GM12878 (cell line): ENCODE results near the gene PPP1R10.

Experiments
- BCL11A ChIP-seq: IDR thresholded peaks from 2 replicates; pipeline ENCODE4 v1.6.1; 2011; ENCODE audit warnings: low read depth, low read length
- BCLAF1 ChIP-seq: fragments of 450-650 bp; IDR thresholded peaks from 2 replicates; pipeline ENCODE4 v1.6.1; 2017; ENCODE audit warnings: antibody characterized with exemption, mild to moderate bottlenecking, moderate library complexity
- CEBPZ ChIP-seq: fragments of 150-350 bp; IDR thresholded peaks from 2 replicates; pipeline ENCODE4 v1.6.1; 2016; ENCODE audit warnings: low read depth, low read length
- CTCF ChIP-seq, 3 experiments: IDR thresholded peaks in 2 of 3; conservative IDR thresholded peaks in 1 of 3; 2 replicates each; pipeline ENCODE4 v1.5.1; 2011; ENCODE audit warnings: low read depth in 3 of 3, low read length in 3 of 3, mild to moderate bottlenecking in 3 of 3, control low read depth in 2 of 3, moderate library complexity in 2 of 3, inconsistent platforms in 1 of 3, mixed read lengths in 1 of 3; ENCODE audit not compliant: control insufficient read depth in 2 of 3, insufficient read depth in 1 of 3; ENCODE audit errors: extremely low read depth in 1 of 3
- ESRRA ChIP-seq: IDR thresholded peaks from 2 replicates; pipeline ENCODE4 v1.6.1; 2012; ENCODE audit warnings: mild to moderate bottlenecking, low read length, improper control_type of control experiment
- FOXM1 ChIP-seq: IDR thresholded peaks from 2 replicates; pipeline ENCODE4 v1.6.1; 2012; ENCODE audit warnings: low read depth, mild to moderate bottlenecking, inconsistent platforms, low read length, moderate library complexity
- KDM1A ChIP-seq: fragments of 200-600 bp; sonication (generic); IDR thresholded peaks from 2 replicates; pipeline ENCODE4 v1.6.1; 2016; ENCODE audit warnings: borderline replicate concordance
- POLR2A ChIP-seq: IDR thresholded peaks from 2 replicates; pipeline ENCODE4 v1.6.1; 2011; ENCODE audit warnings: low read depth, mild to moderate bottlenecking, low read length
- STAT1 ChIP-seq: fragments of 450-650 bp; conservative IDR thresholded peaks from 2 replicates; pipeline ENCODE4 v1.6.1; 2014; ENCODE audit warnings: antibody characterized with exemption, mild to moderate bottlenecking
- STAT3 ChIP-seq: IDR thresholded peaks from 2 replicates; pipeline ENCODE4 v1.6.1; 2011; ENCODE audit warnings: low read depth, low read length, improper control_type of control experiment
- SUPT20H ChIP-seq: IDR thresholded peaks from 2 replicates; pipeline ENCODE4 v1.6.1; 2011; ENCODE audit warnings: low read depth, mild to moderate bottlenecking, low read length, moderate library complexity, borderline replicate concordance; ENCODE audit not compliant: control insufficient read depth
- YY1 ChIP-seq: IDR thresholded peaks from 2 replicates; pipeline ENCODE4 v1.6.1; 2011; ENCODE audit warnings: low read depth, mild to moderate bottlenecking, low read length
- ZBTB11 ChIP-seq: fragments of 450-650 bp; formaldehyde crosslinking; IDR thresholded peaks from 2 replicates; pipeline ENCODE4 v1.5.0; 2022; ENCODE audit warnings: mild to moderate bottlenecking, missing genetic modification characterization
- ZNF274 ChIP-seq: IDR thresholded peaks from one replicate; pipeline ENCODE4 v1.8.0; 2011; ENCODE audit not compliant: insufficient read length, insufficient read depth

- TF ChIP-seq CTCF (IDR thresholded peaks at IDR 0.05 in 2 of 3, conservative IDR thresholded peaks at IDR 0.05 in 1 of 3; ENCODE audit: control insufficient read depth in 2 of 3, extremely low read depth in 1 of 3, insufficient read depth in 1 of 3, low read depth in 3 of 3, low read length in 3 of 3), result no peak
- TF ChIP-seq STAT3, result no peak
- no peak for TF ChIP-seq ESRRA
- TF ChIP-seq BCLAF1, result no peak
- TF ChIP-seq POLR2A, result peak; percentile 96
- TF ChIP-seq ZNF274, result no peak
- TF ChIP-seq FOXM1, result no peak
- no peak; the same call in 1 of the 2 replicates for TF ChIP-seq STAT1
- TF ChIP-seq SUPT20H, result no peak
- TF ChIP-seq KDM1A, result no peak
- no peak for TF ChIP-seq ZBTB11 (CRISPR knock-in tag)
- no peak for TF ChIP-seq CEBPZ
- no peak for TF ChIP-seq BCL11A
- TF ChIP-seq YY1, result peak; percentile 79
These were observed 45.8 kb downstream of the PPP1R10 start, which contains the start of gene ABCF1 for GRCh38 chr6:30571075-30571761.
